LNCaP clone FGC (cell line): Measurements from ENCODE around the gene MYRIP.

Experiments used
- DNase-seq: peaks from one replicate; pipeline ENCODE4 v3.0.0-alpha.2; 2011; ENCODE audit warnings: low read depth
- H3K4me3 ChIP-seq: 2 replicates; pipeline ENCODE4 v1.5.1; 2011; ENCODE audit warnings: mild to moderate bottlenecking, low read depth, low read length, control low read depth
- TF ChIP-seq, protein P1 (sequence below): IDR thresholded peaks from 2 replicates; pipeline ENCODE4 v1.5.1; 2012; ENCODE audit warnings: mild to moderate bottlenecking; ENCODE audit not compliant: control insufficient read depth, insufficient read depth; ENCODE audit errors: extremely low read depth

Gene MYRIP

DNA sequence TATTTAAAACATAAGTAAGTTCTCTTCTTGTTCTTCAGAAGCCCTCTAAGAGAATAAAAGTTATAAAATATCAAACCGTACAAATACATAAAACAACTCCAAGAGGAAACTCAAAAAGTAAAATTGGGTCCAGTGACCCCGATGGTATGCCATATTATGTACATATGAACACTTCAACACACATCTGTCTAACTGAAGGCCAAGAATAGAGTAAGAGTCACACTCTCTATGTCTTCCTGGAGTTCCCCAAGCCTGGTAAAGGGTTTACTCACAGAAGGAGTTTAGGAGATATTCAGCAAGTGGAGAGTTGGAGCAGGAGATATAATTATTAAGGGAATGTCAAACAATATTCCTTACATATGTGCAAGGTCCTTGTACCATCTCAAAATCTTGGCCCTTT is 398.8 kb downstream of the MYRIP start:
- TF ChIP-seq, protein P1, sequence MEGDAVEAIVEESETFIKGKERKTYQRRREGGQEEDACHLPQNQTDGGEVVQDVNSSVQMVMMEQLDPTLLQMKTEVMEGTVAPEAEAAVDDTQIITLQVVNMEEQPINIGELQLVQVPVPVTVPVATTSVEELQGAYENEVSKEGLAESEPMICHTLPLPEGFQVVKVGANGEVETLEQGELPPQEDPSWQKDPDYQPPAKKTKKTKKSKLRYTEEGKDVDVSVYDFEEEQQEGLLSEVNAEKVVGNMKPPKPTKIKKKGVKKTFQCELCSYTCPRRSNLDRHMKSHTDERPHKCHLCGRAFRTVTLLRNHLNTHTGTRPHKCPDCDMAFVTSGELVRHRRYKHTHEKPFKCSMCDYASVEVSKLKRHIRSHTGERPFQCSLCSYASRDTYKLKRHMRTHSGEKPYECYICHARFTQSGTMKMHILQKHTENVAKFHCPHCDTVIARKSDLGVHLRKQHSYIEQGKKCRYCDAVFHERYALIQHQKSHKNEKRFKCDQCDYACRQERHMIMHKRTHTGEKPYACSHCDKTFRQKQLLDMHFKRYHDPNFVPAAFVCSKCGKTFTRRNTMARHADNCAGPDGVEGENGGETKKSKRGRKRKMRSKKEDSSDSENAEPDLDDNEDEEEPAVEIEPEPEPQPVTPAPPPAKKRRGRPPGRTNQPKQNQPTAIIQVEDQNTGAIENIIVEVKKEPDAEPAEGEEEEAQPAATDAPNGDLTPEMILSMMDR = no peak
- no peak for DNase-seq
- H3K4me3 ChIP-seq = no peak overlapping the region

DNA sequence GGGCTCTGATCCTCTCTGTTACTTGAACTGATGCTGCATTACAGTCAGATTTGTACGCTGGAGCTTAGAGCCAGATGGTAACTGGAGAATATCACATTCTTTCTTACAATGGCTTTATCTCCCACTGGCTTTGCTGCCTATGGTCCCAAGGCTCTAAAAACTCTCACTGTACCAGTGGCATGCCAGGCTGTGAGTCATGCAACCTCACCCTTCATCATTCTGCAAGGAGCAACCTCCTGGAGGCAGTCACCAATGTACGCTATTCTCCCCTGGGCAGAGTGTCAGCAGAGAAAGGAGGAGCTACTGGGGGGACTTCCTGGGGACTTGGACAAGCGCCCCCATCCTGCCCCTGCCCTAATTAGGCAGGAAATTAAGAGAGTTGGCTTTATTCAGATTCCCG is 402.2 kb downstream of the MYRIP start:
- TF ChIP-seq, protein P1 = no peak
- no peak for DNase-seq
- H3K4me3 ChIP-seq = no peak overlapping the region

DNA sequence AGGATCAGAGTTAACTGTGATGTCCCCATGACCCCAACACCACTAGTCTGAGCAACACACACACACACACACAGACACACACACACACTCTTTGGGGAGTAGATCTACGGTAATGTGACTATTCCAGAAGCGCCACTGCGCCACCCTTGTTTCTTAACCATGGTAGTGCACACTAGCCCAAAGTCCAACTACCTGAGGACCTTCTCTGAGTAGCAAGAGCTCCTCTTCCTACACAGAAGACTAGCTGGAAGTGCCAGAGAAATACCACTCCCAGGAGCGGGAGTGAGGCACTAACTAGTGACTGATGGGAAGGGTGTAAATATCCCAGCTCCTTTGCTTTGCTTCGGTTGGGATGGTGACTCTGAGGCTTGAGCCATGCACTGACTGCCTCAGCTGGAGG is 404.1 kb downstream of the MYRIP start:
- DNase-seq = no peak
- TF ChIP-seq, protein P1 = no peak

DNA sequence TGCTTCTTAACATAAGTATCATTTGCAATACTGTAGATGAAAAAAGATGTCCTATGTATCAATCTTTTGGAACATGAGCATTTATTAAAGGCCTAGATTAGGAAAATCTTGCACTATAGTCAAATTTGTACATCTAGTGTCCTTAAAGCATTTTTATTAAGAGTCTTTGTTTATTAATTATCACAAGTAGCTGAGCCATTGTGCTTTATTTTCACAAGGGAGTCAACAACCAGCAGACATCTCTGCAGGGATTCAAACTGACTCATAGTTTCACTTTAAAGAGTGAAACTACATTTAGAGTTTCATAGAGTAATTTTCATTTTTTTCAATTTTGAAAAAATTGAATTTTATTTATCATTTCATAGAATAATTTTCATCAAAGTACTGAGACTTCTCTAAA is 405.6 kb downstream of the MYRIP start:
- TF ChIP-seq, protein P1 = no peak
- no peak overlapping the region for H3K4me3 ChIP-seq
- no peak for DNase-seq

More for the DNA sequence above, 404.1 kb downstream of the MYRIP start:
- no peak overlapping the region for H3K4me3 ChIP-seq

DNA sequence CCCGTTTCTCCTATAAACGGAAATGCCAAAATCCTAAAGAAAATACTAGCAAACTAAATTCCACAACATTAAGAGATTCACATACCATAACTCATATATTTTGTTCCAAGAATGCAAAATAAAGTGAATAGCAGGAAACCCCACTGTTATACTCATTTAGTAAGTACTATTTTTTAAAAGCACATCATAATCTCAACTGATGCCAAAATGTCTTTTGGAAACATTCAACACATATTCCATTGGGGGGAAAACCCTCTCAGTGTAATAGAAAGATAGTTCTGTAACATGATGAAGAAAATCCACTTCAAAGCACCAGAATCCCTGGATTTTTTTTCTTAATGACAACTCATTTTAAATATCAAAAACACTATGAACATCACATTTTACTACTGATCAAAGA is 407.1 kb downstream of the MYRIP start:
- no peak for DNase-seq
- TF ChIP-seq, protein P1 = no peak
- H3K4me3 ChIP-seq = no peak overlapping the region

DNA sequence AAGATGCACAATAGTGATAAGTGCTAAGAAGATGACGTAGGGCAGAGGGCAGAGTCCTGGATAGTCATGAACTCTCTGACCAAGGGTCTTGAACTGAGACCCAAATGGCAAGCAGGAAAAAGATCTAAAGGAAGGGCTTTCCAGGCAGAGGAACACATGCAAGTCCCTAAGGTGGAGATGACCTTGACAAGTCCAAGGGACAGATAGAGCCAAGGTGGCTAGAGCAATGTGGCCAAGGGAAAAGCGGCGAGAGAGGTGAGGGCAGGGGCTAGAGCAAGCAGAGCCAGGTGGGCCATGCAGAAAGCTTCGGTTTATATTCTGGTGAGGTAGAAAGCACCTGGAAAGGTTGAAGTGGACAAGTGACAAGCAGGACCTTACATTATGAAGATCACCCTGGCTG is 414.4 kb downstream of the MYRIP start:
- H3K4me3 ChIP-seq = no peak overlapping the region
- no peak for DNase-seq
- TF ChIP-seq, protein P1 = no peak

DNA sequence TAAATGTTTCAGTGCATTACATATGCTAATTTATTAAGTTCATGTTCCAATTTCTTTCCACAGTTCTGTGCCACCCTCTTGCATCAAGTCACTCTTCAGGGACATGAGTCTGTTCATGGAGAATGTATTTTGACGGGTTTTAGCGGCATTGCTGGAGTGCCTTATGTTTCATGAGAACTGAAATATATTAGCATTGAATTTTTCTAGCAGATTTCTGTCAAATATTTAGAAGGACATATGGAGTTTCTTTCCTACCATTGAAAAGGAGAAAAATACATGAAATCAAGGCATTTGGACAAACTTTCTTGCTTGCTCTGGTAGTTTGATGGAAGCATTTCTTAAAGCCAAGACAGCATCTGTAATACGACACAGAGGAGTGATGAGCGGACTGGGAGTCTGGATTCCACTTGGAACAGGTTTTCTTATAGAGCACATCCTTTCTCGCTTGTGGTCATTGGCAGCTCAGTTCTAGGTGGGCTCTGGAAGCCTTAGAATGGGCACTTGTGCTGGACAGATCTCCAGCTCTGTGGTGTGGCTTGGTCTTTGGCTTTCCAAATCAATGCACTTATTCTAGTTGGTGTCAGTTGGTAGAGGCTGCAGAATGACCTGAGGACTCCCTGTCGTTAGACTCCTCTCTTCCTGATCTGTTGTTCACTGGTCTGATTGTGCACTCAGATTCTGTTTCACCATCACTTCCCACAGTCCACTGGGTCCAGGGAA is 415.5 kb downstream of the MYRIP start:
- no peak overlapping the region for H3K4me3 ChIP-seq
- TF ChIP-seq, protein P1 = no peak
- no peak for DNase-seq
